ENCODE results near the gene ENG. TPM values are rescaled to one million over a fixed set of nuclear protein-coding genes. Genes with fewer than 3 reads are reported as not detected.

ENG gene
- total and polyA plus RNA-seq, 2 experiments from 2014 or later, result 1.4 to 2.6 TPM

DNA sequence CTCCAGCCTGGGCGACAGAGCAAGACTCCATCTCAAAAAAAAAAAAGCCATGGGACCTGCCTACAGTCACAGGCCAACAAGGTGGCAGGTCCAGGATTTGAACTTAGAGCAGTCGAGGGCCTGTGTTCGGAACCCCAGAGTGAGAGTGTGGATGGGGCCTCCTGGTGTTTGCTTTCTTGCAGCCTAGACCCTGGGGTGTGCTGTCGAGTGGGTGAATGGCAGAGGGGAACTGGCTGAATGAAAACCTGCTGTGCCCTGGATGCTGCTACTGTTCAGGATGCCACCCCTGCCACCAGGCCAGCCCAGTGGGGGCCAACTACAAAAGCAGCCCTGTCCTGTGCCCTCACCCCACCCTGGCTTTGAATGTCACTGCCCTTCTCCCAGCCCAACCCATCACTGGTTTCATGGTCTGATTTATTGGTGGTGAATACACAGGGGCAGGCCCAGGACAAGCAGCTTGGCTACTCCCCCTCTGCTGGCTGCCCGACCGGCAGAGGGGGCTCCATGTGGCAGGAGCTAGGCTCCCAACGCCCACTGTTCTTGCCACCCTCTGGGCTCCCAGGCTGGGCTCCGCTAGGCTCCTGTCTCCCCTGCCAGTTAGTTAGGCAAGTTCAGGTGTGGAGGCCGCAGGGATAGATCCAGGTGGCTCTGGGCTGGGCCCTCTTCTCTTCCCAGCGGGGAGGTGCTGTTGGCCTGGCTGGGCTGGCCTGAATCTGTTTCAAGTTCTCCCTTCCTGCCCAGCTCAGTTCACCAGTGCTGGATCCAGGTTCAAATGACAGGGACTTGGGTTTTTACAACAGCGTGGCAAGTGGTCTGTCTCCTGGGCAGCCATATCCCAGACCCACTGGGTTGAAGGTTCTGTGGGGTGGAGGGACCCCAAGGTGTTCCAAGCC lies 39.6 kb downstream of the ENG start:
- no peak for DNase-seq (ENCODE audit: low spot score)
- no peak overlapping the region for H3K27ac Mint-ChIP-seq
- Histone ChIP-seq H3K36me3 (ENCODE audit: insufficient read depth) (peaks cover 8% of the 10 kb centered on the region), H3K27ac (ENCODE audit: low read depth) (no peak overlapping the region), H3K9me2 (ENCODE audit: insufficient read depth) (no peaks in the 10 kb centered on the region), H3K79me2 (replicated peaks; ENCODE audit: insufficient read depth) (no peaks in the 10 kb centered on the region), H3K4me1 (ENCODE audit: insufficient read depth) (no peaks in the 10 kb centered on the region), H3K4me3 (no peak overlapping the region), H3K27me3 (ENCODE audit: insufficient read depth) (no peaks in the 10 kb centered on the region), H4K20me1 (replicated peaks; ENCODE audit: insufficient read depth) (no peaks in the 10 kb centered on the region; the same call in 1 of the 2 replicates), H2AFZ (no peak overlapping the region), H3F3A (replicated peaks; ENCODE audit: low read depth) (no peaks in the 10 kb centered on the region; the same call in 1 of the 2 replicates), H3K4me2 (no peak overlapping the region)
- no peak overlapping the region for H3K4me3 Mint-ChIP-seq
- H3K36me3 Mint-ChIP-seq (ENCODE audit: low read depth), result peaks cover 39% of the 10 kb centered on the region
- H3K4me1 Mint-ChIP-seq, result no peaks in the 10 kb centered on the region
- ATAC-seq, result no peak
- peaks cover 20% of the 10 kb centered on the region for H3K27me3 Mint-ChIP-seq (ENCODE audit: insufficient read depth, low read depth, poor library complexity)
- no peak for TF ChIP-seq ZNF114 (CRISPR knock-in tag; IDR thresholded peaks at IDR 0.05)
- TF ChIP-seq, protein P1, sequence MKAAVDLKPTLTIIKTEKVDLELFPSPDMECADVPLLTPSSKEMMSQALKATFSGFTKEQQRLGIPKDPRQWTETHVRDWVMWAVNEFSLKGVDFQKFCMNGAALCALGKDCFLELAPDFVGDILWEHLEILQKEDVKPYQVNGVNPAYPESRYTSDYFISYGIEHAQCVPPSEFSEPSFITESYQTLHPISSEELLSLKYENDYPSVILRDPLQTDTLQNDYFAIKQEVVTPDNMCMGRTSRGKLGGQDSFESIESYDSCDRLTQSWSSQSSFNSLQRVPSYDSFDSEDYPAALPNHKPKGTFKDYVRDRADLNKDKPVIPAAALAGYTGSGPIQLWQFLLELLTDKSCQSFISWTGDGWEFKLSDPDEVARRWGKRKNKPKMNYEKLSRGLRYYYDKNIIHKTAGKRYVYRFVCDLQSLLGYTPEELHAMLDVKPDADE (IDR thresholded peaks at IDR 0.05), result no peak
- H3K9me3 Mint-ChIP-seq, result no peaks in the 10 kb centered on the region

GRCh38 chr9:127813686-127814226 lies 40.7 kb downstream of the ENG start:
- H3K79me2 ChIP-seq (replicated peaks; ENCODE audit: insufficient read depth), result no peaks in the 10 kb centered on the region
- H3K27ac Mint-ChIP-seq, result no peak overlapping the region
- no peak overlapping the region for H3K4me2 ChIP-seq
- H3K36me3 Mint-ChIP-seq (ENCODE audit: low read depth), result peaks cover 44% of the 10 kb centered on the region
- H3K9me2 ChIP-seq (ENCODE audit: insufficient read depth), result no peaks in the 10 kb centered on the region
- H3K4me1 Mint-ChIP-seq, result no peaks in the 10 kb centered on the region
- ATAC-seq (no peak), DNase-seq (ENCODE audit: low spot score) (no peak)
- no peak for TF ChIP-seq EZH2phosphoT487 (IDR thresholded peaks at IDR 0.05; ENCODE audit: unreplicated experiment)
- no peak for TF ChIP-seq JUNB (IDR thresholded peaks at IDR 0.05; ENCODE audit: unreplicated experiment)
- no peak for TF ChIP-seq POLR2AphosphoS5 (IDR thresholded peaks at IDR 0.05; ENCODE audit: low read depth)
- no peak for TF ChIP-seq CREB1 (CRISPR knock-in tag; IDR thresholded peaks at IDR 0.05; ENCODE audit: low read depth)
- H3K9me3 Mint-ChIP-seq, result no peaks in the 10 kb centered on the region
- no peak overlapping the region for H3K27ac ChIP-seq (ENCODE audit: low read depth)
- H3K4me1 ChIP-seq (ENCODE audit: insufficient read depth), result no peaks in the 10 kb centered on the region; the same call in 1 of the 2 replicates
- H4K20me1 ChIP-seq (replicated peaks; ENCODE audit: insufficient read depth), result peaks cover 6% of the 10 kb centered on the region; the same call in 1 of the 2 replicates
- peaks cover 8% of the 10 kb centered on the region for H3K36me3 ChIP-seq (ENCODE audit: insufficient read depth)
- no peak overlapping the region for H3K4me3 Mint-ChIP-seq
- H3K27me3 ChIP-seq (ENCODE audit: insufficient read depth), result no peaks in the 10 kb centered on the region
- peaks cover 25% of the 10 kb centered on the region for H3K27me3 Mint-ChIP-seq (ENCODE audit: insufficient read depth, low read depth, poor library complexity)
- no peak overlapping the region for H3K4me3 ChIP-seq
- peaks cover 8% of the 10 kb centered on the region for H3F3A ChIP-seq (replicated peaks; ENCODE audit: low read depth)
- no peak overlapping the region for H2AFZ ChIP-seq

DNA sequence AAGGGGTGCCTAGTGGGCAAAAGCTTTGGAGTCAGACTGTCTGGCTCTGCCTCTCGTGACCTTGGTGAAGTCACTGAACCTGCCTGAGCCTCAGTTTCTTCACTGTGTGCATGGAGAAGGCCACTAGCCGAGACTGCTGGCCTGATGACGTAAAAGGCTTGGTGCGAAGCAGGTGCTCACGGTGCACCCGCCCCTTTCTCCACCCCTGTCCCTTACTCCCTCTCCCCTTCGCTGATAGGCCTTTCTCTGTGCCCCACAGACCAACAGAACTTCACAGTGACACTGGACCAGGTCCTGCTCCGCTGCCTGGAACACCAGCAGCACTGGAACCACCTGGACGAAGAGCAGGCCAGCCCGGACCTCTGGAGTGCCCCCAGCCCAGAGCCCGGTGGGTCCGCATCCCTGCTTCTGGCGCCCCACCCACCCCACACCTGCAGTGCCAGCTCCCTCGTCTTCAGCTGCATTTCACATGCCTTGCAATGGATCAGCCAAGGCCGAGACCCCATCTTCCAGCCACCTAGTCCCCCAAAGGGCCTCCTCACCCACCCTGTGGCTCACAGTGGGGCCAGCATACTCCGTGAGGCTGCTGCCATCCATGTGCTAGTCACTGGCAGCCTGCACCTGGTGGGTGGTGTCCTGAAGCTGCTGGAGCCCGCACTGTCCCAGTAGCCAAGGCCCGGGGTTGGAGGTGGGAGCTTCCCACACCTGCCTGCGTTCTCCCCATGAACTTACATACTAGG lies 41.4 kb downstream of the ENG start:
- Histone ChIP-seq H3K4me3 (no peak overlapping the region), H3K27ac (ENCODE audit: low read depth) (no peak overlapping the region), H3K36me3 (ENCODE audit: insufficient read depth) (peaks cover 8% of the 10 kb centered on the region), H2AFZ (no peak overlapping the region), H4K20me1 (replicated peaks; ENCODE audit: insufficient read depth) (peaks cover 7% of the 10 kb centered on the region; the same call in 1 of the 2 replicates), H3K9me2 (ENCODE audit: insufficient read depth) (no peaks in the 10 kb centered on the region), H3K27me3 (ENCODE audit: insufficient read depth) (no peaks in the 10 kb centered on the region), H3K4me2 (no peak overlapping the region), H3F3A (replicated peaks; ENCODE audit: low read depth) (peaks cover 12% of the 10 kb centered on the region), H3K4me1 (ENCODE audit: insufficient read depth) (no peaks in the 10 kb centered on the region; the same call in 1 of the 2 replicates), H3K79me2 (replicated peaks; ENCODE audit: insufficient read depth) (no peaks in the 10 kb centered on the region)
- no peak for DNase-seq (ENCODE audit: low spot score)
- Mint-ChIP-seq H3K27ac (no peak overlapping the region), H3K4me3 (no peak overlapping the region), H3K36me3 (ENCODE audit: low read depth) (peaks cover 40% of the 10 kb centered on the region; the same call in 2 of the 3 replicates), H3K4me1 (no peaks in the 10 kb centered on the region), H3K9me3 (no peaks in the 10 kb centered on the region), H3K27me3 (ENCODE audit: insufficient read depth, low read depth, poor library complexity) (peaks cover 22% of the 10 kb centered on the region)
- ATAC-seq, result no peak
- TF ChIP-seq JUNB (IDR thresholded peaks at IDR 0.05; ENCODE audit: unreplicated experiment), result no peak

Measured in GM23338 (cell line).